ENCODE measurements around the gene SLC19A1.

The SLC19A1 gene

GRCh38 chr21:45460011-45460565 is 82.2 kb downstream of the SLC19A1 start:
- peaks cover 25% of the 10 kb centered on the region for H3K9me3 Mint-ChIP-seq
- peak overlapping the region in 2 of 3 experiments; percentile 82 for H3K27ac Mint-ChIP-seq
- no peaks in the 10 kb centered on the region for H3K27me3 Mint-ChIP-seq (ENCODE audit: low read depth)
- peaks cover 37% of the 10 kb centered on the region for H3K36me3 Mint-ChIP-seq (ENCODE audit: low read depth)
- H3K4me3 Mint-ChIP-seq: no peak overlapping the region
- no peak for TF ChIP-seq CTCF (IDR thresholded peaks at IDR 0.05; ENCODE audit: unreplicated experiment in 3 of 3)
- H3K4me1 Mint-ChIP-seq: peaks cover 17% of the 10 kb centered on the region

DNA sequence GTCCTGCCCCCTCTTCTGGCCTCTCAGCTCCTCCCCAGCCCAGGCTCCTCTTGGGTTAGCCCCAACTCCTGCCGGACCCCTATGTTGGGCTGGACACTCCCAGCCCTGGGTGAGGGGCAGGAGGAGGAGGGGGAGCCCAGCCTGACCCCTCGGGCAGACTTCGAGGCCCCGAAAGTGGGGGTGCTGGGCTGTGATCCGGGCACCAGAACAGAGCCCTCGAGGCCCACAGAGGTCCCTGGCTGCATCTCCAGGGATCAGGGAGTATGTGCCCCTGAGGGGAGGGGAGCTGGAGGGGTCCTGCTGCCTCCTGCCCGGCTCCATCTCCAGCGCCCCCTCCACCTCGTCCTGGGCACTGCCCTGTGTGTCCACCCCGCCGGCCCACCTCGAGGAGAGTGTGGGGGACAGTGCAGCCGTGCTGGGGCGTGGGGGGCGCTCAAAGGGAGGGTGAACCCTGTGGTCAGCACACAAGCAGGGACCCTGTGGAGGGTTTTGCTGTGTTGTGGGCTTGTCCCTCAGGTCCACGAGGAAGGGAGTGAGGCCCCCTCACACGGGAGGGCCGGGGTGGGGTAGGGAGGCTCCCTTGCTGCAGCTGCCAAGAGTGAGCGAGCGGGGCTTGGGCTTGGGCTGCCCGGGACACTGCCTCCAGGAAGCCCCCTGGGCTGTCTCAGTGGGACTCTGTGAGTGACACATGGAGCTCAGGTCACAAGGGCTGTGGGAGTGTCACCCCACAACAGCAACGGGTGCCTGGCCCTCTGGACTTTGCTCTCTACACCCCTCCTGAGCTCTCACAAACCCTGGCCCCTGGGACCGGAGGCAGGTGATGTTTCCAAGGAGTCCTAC is 82.8 kb downstream of the SLC19A1 start:
- no peak for TF ChIP-seq CTCF (IDR thresholded peaks at IDR 0.05; ENCODE audit: unreplicated experiment in 3 of 3)
- H3K27me3 Mint-ChIP-seq (ENCODE audit: low read depth): no peaks in the 10 kb centered on the region
- H3K4me3 Mint-ChIP-seq: no peak overlapping the region
- H3K27ac Mint-ChIP-seq: no peak overlapping the region
- H3K9me3 Mint-ChIP-seq: peaks cover 20% of the 10 kb centered on the region
- peaks cover 31% of the 10 kb centered on the region for H3K36me3 Mint-ChIP-seq (ENCODE audit: low read depth)
- peaks cover 13% of the 10 kb centered on the region for H3K4me1 Mint-ChIP-seq

DNA sequence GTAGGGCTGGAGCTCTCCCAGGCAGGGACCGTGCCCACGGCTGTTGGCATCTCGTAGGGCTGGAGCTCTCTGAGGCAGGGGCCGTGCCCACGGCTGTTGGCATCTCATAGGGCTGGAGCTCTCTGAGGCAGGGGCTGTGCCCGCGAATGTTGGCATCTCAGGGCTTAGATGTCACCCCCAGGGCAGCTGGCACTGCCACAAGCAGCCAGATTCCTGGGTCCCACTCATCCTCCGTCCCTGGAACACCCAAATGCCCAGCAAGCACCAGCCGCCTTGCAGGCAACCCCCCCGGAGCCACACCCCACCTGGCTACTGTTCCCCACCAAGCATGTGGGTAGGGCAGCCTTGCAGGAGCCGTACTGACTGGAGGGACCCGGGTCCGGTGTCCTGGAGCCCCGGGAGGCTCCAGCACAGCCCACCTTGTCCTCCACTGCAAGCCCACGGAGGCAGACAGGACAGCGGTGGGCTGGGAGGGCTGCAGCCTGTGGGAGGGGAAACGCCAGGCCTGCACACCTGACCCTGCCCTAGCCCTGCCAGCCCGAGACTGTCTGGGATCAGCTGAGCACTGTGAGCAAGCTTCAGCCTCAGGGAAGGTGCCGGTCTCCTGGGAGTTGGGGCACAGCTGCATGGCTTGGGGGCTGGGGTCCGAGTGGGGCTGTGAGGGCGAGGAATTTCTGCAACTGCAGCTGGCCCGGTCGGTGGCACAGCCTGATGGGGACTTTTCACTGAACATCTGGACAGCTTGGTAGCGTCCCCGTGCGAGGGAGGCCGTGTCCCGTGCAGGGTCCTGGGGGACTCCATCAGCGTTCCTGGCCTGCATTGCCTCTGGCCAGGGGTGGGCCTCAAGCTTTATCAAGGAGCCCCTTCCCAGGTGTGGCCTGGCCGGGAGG is 83.7 kb downstream of the SLC19A1 start:
- H3K27me3 Mint-ChIP-seq (ENCODE audit: low read depth): no peaks in the 10 kb centered on the region
- peaks cover 31% of the 10 kb centered on the region for H3K36me3 Mint-ChIP-seq (ENCODE audit: low read depth)
- peaks cover 22% of the 10 kb centered on the region for H3K4me1 Mint-ChIP-seq
- no peak overlapping the region for H3K27ac Mint-ChIP-seq
- H3K9me3 Mint-ChIP-seq: peaks cover 20% of the 10 kb centered on the region
- H3K4me3 Mint-ChIP-seq: no peak overlapping the region
- no peak for TF ChIP-seq CTCF (IDR thresholded peaks at IDR 0.05; ENCODE audit: unreplicated experiment in 3 of 3)

DNA sequence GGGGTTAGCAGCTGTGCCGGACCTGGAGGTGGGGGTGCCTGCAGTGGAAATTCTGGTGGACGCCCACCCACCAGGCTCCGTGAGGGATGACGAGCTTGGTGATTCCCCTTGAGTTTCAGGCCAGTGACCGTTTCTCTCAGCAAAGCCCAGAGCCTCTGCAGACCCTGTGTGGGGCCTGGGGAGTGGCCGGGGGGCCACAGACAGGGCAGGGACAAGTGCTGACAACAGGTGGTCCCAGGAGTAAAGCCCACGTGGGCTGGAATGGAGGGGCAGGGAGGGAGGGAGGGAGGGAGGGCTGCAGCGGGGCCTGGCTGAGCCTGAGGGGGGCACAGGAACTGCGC is 84.4 kb downstream of the SLC19A1 start:
- Mint-ChIP-seq H3K27me3 (ENCODE audit: low read depth) (no peaks in the 10 kb centered on the region), H3K36me3 (ENCODE audit: low read depth) (peaks cover 25% of the 10 kb centered on the region), H3K4me3 (peak overlapping the region in 1 of 3 experiments; percentile 42), H3K9me3 (peaks cover 19% of the 10 kb centered on the region), H3K4me1 (peaks cover 29% of the 10 kb centered on the region), H3K27ac (no peak overlapping the region)
- no peak for TF ChIP-seq CTCF (IDR thresholded peaks at IDR 0.05; ENCODE audit: unreplicated experiment in 3 of 3)

DNA sequence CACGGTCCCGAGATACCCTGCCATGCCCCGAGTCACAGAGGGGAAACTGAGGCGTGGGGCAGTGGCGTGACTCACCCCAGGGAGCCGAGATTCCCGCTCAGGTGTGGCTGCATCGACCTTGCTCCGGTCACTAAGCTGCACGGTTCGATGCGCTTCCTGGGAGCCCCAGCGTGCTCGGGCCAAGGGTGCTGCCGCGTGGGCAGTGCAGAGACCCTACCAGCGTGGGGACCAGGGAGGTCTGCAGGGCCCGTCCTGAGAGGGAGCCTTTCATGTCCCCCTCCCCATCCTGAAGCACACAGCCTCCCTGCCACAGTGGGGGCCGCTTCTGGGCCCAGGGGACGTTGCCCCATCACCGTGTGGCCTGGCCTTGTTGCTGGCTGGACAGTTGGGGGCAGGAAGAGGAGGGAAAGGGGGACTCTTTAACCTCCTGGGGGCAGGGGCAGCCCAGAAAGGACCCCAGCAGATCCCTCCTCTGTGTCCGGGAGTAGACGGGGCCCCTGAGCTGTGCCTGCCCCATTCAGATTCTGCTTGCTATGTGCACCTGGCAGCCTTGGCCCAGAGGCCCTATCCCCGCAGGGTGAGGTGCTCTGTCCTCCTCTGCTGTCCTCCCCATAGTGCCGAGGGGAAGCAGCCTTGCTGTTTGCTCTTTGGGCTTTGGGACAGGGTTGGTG is 84.9 kb downstream of the SLC19A1 start:
- Mint-ChIP-seq H3K27me3 (ENCODE audit: low read depth) (no peaks in the 10 kb centered on the region), H3K27ac (no peak overlapping the region), H3K4me1 (peaks cover 29% of the 10 kb centered on the region), H3K9me3 (peaks cover 14% of the 10 kb centered on the region), H3K36me3 (ENCODE audit: low read depth) (peaks cover 20% of the 10 kb centered on the region), H3K4me3 (peak overlapping the region in 1 of 3 experiments; percentile 42)
- TF ChIP-seq CTCF (IDR thresholded peaks at IDR 0.05; ENCODE audit: unreplicated experiment in 3 of 3): no peak
